Loucy (cell line): ENCODE data around the gene TBATA.

Source experiments
- H2AFZ ChIP-seq: fragments of 200-600 bp; sonication (generic); 2 replicates; pipeline ENCODE4 v1.6.0; 2016; ENCODE audit warnings: antibody characterized with exemption, mild to moderate bottlenecking, low read length, moderate library complexity
- H3F3A ChIP-seq: fragments of 200-600 bp; 2 replicates; pipeline ENCODE4 v1.6.0; 2016; ENCODE audit warnings: antibody characterized with exemption, low read depth, mild to moderate bottlenecking
- H3K27me3 ChIP-seq: fragments of 200-600 bp; sonication (generic); 2 replicates; pipeline ENCODE4 v1.6.1; 2014; ENCODE audit warnings: low read length, mild to moderate bottlenecking; ENCODE audit not compliant: insufficient read depth, poor library complexity, severe bottlenecking
- H3K36me3 ChIP-seq: fragments of 200-600 bp; sonication (generic); 2 replicates; pipeline ENCODE4 v1.6.1; 2016; ENCODE audit warnings: low read length; ENCODE audit not compliant: insufficient read depth
- H3K4me1 ChIP-seq: fragments of 200-600 bp; sonication (generic); 2 replicates; pipeline ENCODE4 v1.5.1; 2014; ENCODE audit warnings: low read length, mild to moderate bottlenecking; ENCODE audit not compliant: insufficient read depth, poor library complexity, severe bottlenecking
- H3K4me2 ChIP-seq: fragments of 200-600 bp; sonication (generic); 2 replicates; pipeline ENCODE4 v1.6.0; 2014; ENCODE audit warnings: antibody characterized with exemption, low read length, low read depth, mild to moderate bottlenecking; ENCODE audit not compliant: poor library complexity, severe bottlenecking
- H3K4me3 ChIP-seq: fragments of 200-600 bp; sonication (generic); 2 replicates; pipeline ENCODE4 v1.5.1; 2014; ENCODE audit warnings: low read length, mild to moderate bottlenecking, mixed read lengths; ENCODE audit not compliant: poor library complexity, severe bottlenecking
- H3K79me2 ChIP-seq: fragments of 200-600 bp; sonication (generic); 2 replicates; pipeline ENCODE4 v1.6.1; 2014; ENCODE audit warnings: low read length; ENCODE audit not compliant: insufficient read depth
- H3K9ac ChIP-seq: fragments of 200-600 bp; sonication (generic); 2 replicates; pipeline ENCODE4 v1.6.0; 2014; ENCODE audit warnings: mild to moderate bottlenecking, low read depth, low read length, moderate library complexity; ENCODE audit not compliant: poor library complexity, severe bottlenecking
- H3K9me2 ChIP-seq: fragments of 200-600 bp; sonication (generic); replicated peaks from 2 replicates; pipeline ENCODE4 v1.6.1; 2016; ENCODE audit warnings: low read depth, low read length, mixed read lengths
- H3K9me3 ChIP-seq: fragments of 200-600 bp; sonication (generic); 2 replicates; pipeline ENCODE4 v1.6.1; 2014; ENCODE audit warnings: mild to moderate bottlenecking, antibody characterized with exemption, low read length, low read depth; ENCODE audit not compliant: insufficient read depth
- H4K20me1 ChIP-seq: fragments of 200-600 bp; sonication (generic); 2 replicates; pipeline ENCODE4 v1.6.0; 2014; ENCODE audit warnings: antibody characterized with exemption, low read length, mild to moderate bottlenecking; ENCODE audit not compliant: insufficient read depth, poor library complexity, severe bottlenecking
- EZH2phosphoT487 ChIP-seq: fragments of 200-600 bp; IDR thresholded peaks from 2 replicates; pipeline ENCODE4 v1.6.1; 2018; ENCODE audit warnings: antibody characterized with exemption, mild to moderate bottlenecking, moderate library complexity, borderline replicate concordance
- TF ChIP-seq, protein P1 (sequence below): fragments of 200-600 bp; sonication (generic); conservative IDR thresholded peaks from 2 replicates; pipeline ENCODE4 v1.5.1; 2014; ENCODE audit warnings: mild to moderate bottlenecking, antibody characterized with exemption, low read length

Gene TBATA

GRCh38 chr10:70786799-70787415 lies 1.7 kb upstream of the TBATA start:
- no peaks in the 10 kb centered on the region for H3K36me3 ChIP-seq
- H4K20me1 ChIP-seq = no peaks in the 10 kb centered on the region
- no peaks in the 10 kb centered on the region; the same call in 1 of the 2 replicates for H3F3A ChIP-seq
- H3K4me2 ChIP-seq = peak overlapping the region; percentile 32
- no peaks in the 10 kb centered on the region for H3K9me3 ChIP-seq
- no peak overlapping the region for H3K9ac ChIP-seq
- no peaks in the 10 kb centered on the region for H3K27me3 ChIP-seq
- H3K79me2 ChIP-seq = no peaks in the 10 kb centered on the region
- TF ChIP-seq, protein P1, sequence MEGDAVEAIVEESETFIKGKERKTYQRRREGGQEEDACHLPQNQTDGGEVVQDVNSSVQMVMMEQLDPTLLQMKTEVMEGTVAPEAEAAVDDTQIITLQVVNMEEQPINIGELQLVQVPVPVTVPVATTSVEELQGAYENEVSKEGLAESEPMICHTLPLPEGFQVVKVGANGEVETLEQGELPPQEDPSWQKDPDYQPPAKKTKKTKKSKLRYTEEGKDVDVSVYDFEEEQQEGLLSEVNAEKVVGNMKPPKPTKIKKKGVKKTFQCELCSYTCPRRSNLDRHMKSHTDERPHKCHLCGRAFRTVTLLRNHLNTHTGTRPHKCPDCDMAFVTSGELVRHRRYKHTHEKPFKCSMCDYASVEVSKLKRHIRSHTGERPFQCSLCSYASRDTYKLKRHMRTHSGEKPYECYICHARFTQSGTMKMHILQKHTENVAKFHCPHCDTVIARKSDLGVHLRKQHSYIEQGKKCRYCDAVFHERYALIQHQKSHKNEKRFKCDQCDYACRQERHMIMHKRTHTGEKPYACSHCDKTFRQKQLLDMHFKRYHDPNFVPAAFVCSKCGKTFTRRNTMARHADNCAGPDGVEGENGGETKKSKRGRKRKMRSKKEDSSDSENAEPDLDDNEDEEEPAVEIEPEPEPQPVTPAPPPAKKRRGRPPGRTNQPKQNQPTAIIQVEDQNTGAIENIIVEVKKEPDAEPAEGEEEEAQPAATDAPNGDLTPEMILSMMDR = no peak
- no peak for TF ChIP-seq EZH2phosphoT487
- H2AFZ ChIP-seq = peak overlapping the region; percentile 48; the same call in 1 of the 2 replicates
- H3K4me1 ChIP-seq = peaks cover 68% of the 10 kb centered on the region
- no peak overlapping the region for H3K4me3 ChIP-seq
- H3K9me2 ChIP-seq = no peaks in the 10 kb centered on the region

GRCh38 chr10:70784471-70784870 lies 706 bp downstream of the TBATA start:
- Histone ChIP-seq H3K9ac (peak overlapping the region; percentile 8), H3K9me3 (no peaks in the 10 kb centered on the region), H3K9me2 (no peaks in the 10 kb centered on the region), H3K27me3 (no peaks in the 10 kb centered on the region), H3F3A (no peaks in the 10 kb centered on the region; the same call in 1 of the 2 replicates), H3K4me1 (peaks cover 48% of the 10 kb centered on the region), H4K20me1 (no peaks in the 10 kb centered on the region), H3K4me3 (peak overlapping the region; percentile 21), H2AFZ (no peak overlapping the region), H3K4me2 (peak overlapping the region; percentile 55), H3K36me3 (no peaks in the 10 kb centered on the region), H3K79me2 (no peaks in the 10 kb centered on the region)
- no peak for TF ChIP-seq EZH2phosphoT487
- TF ChIP-seq, protein P1 = no peak

- Histone ChIP-seq H3K4me1 (peaks cover 48% of the 10 kb centered on the region), H3K79me2 (no peaks in the 10 kb centered on the region), H4K20me1 (no peaks in the 10 kb centered on the region), H3K27me3 (no peaks in the 10 kb centered on the region), H3K9me2 (no peaks in the 10 kb centered on the region), H3K4me2 (no peak overlapping the region), H3K36me3 (no peaks in the 10 kb centered on the region), H3K9ac (no peak overlapping the region), H3K9me3 (no peaks in the 10 kb centered on the region), H3F3A (no peaks in the 10 kb centered on the region; the same call in 1 of the 2 replicates), H2AFZ (no peak overlapping the region), H3K4me3 (no peak overlapping the region)
- TF ChIP-seq, protein P1 = no peak
- no peak for TF ChIP-seq EZH2phosphoT487
Measured at GRCh38 chr10:70784016-70784415, 1.2 kb downstream of the TBATA start.
